ENCODE results near the gene NEURL1B.
A peak's percentile ranks its signal among the peaks of the same experiment; 100 is the strongest.
"Not testable (repeated sequence)": the region's sequence is repeated elsewhere in the genome, so short reads cannot be mapped to it uniquely, and the experiment has no call there.

The NEURL1B gene

GRCh38 chr5:172599204-172599567 lies 41.9 kb upstream of the NEURL1B start:
- H3K36me3 ChIP-seq = no peaks in the 10 kb centered on the region
- H3K27me3 ChIP-seq (ENCODE audit: insufficient read depth, low read depth, severe bottlenecking) = no peaks in the 10 kb centered on the region
- H3K9me3 ChIP-seq (ENCODE audit: severe bottlenecking) = no peaks in the 10 kb centered on the region
- H3K4me3 ChIP-seq (ENCODE audit: low read depth, low read length) = no peak overlapping the region
- no peak for TF ChIP-seq CTCF (IDR thresholded peaks at IDR 0.05; ENCODE audit: low read depth, low read length)
- no peak for DNase-seq
- no peak overlapping the region for H3K27ac ChIP-seq

- Histone ChIP-seq H3K9me3 (ENCODE audit: severe bottlenecking) (no peaks in the 10 kb centered on the region), H3K36me3 (no peaks in the 10 kb centered on the region), H3K27me3 (ENCODE audit: insufficient read depth, low read depth, severe bottlenecking) (no peaks in the 10 kb centered on the region), H3K4me3 (ENCODE audit: low read depth, low read length) (no peak overlapping the region), H3K27ac (no peak overlapping the region)
- TF ChIP-seq CTCF (IDR thresholded peaks at IDR 0.05; ENCODE audit: low read depth, low read length) = no peak
- DNase-seq = no peak
Observed at GRCh38 chr5:172600571-172600970, 40.5 kb upstream of the NEURL1B start.

GRCh38 chr5:172601576-172601975 lies 39.5 kb upstream of the NEURL1B start:
- H3K36me3 ChIP-seq; H3K9me3 ChIP-seq (ENCODE audit: severe bottlenecking); H3K27me3 ChIP-seq (ENCODE audit: insufficient read depth, low read depth, severe bottlenecking); H3K4me3 ChIP-seq (ENCODE audit: low read depth, low read length): not testable (repeated sequence)
- DNase-seq = peak; percentile 68
- H3K27ac ChIP-seq = peak overlapping the region; percentile 39; the same call in 1 of the 2 replicates

- Histone ChIP-seq H3K27ac (no peak overlapping the region), H3K27me3 (ENCODE audit: insufficient read depth, low read depth, severe bottlenecking) (no peaks in the 10 kb centered on the region), H3K4me3 (ENCODE audit: low read depth, low read length) (no peak overlapping the region), H3K9me3 (ENCODE audit: severe bottlenecking) (no peaks in the 10 kb centered on the region), H3K36me3 (no peaks in the 10 kb centered on the region)
- TF ChIP-seq CTCF (IDR thresholded peaks at IDR 0.05; ENCODE audit: low read depth, low read length) = no peak
- no peak for DNase-seq
Observed at GRCh38 chr5:172602783-172603231, 38.3 kb upstream of the NEURL1B start.

GRCh38 chr5:172603251-172603806 lies 37.7 kb upstream of the NEURL1B start:
- Histone ChIP-seq H3K36me3 (no peaks in the 10 kb centered on the region), H3K27ac (no peak overlapping the region), H3K9me3 (ENCODE audit: severe bottlenecking) (no peaks in the 10 kb centered on the region), H3K4me3 (ENCODE audit: low read depth, low read length) (no peak overlapping the region), H3K27me3 (ENCODE audit: insufficient read depth, low read depth, severe bottlenecking) (no peaks in the 10 kb centered on the region)
- DNase-seq = no peak
- no peak for TF ChIP-seq CTCF (IDR thresholded peaks at IDR 0.05; ENCODE audit: low read depth, low read length)

GRCh38 chr5:172605466-172605865 lies 35.6 kb upstream of the NEURL1B start:
- no peaks in the 10 kb centered on the region for H3K9me3 ChIP-seq (ENCODE audit: severe bottlenecking)
- no peak overlapping the region for H3K27ac ChIP-seq
- H3K36me3 ChIP-seq = no peaks in the 10 kb centered on the region
- no peak for DNase-seq
- no peak overlapping the region for H3K4me3 ChIP-seq (ENCODE audit: low read depth, low read length)
- no peaks in the 10 kb centered on the region for H3K27me3 ChIP-seq (ENCODE audit: insufficient read depth, low read depth, severe bottlenecking)
- no peak for TF ChIP-seq CTCF (IDR thresholded peaks at IDR 0.05; ENCODE audit: low read depth, low read length)
